HepG2 (cell line): ENCODE results near the gene UGGT1. TPM values are rescaled to one million over a fixed set of nuclear protein-coding genes. Genes with fewer than 3 reads are reported as not detected.
A peak's percentile ranks its signal among the peaks of the same experiment; 100 is the strongest.

Experiments used
- AGO2 ChIP-seq: fragments of 200-400 bp; formaldehyde crosslinking; optimal IDR thresholded peaks from 2 replicates; pipeline ENCODE3; 2017; ENCODE audit warnings: mild to moderate bottlenecking, low read depth, low read length, moderate library complexity
- ELF1 ChIP-seq: sonication (generic); formaldehyde crosslinking; IDR thresholded peaks from 2 replicates; pipeline ENCODE4 v1.4.0; 2020; ENCODE audit warnings: missing genetic modification reagents
- GPBP1L1 ChIP-seq: sonication (generic); formaldehyde crosslinking; IDR thresholded peaks from 2 replicates; pipeline ENCODE4 v1.5.0; 2020; ENCODE audit warnings: mild to moderate bottlenecking, missing genetic modification reagents
- HNRNPL ChIP-seq: fragments of 200-400 bp; formaldehyde crosslinking; IDR thresholded peaks from 2 replicates; pipeline ENCODE4 v1.6.1; 2017; ENCODE audit warnings: mild to moderate bottlenecking, low read depth, low read length
- HOMEZ ChIP-seq: IDR thresholded peaks from 2 replicates; pipeline ENCODE4 v1.6.1; 2016; ENCODE audit warnings: low read depth
- KDM5A ChIP-seq: fragments of 200-600 bp; sonication (generic); IDR thresholded peaks from 2 replicates; pipeline ENCODE4 v1.7.0; 2018; ENCODE audit warnings: antibody characterized with exemption, mild to moderate bottlenecking, low read length, borderline replicate concordance
- KDM5B ChIP-seq: sonication (generic); formaldehyde crosslinking; IDR thresholded peaks from 2 replicates; pipeline ENCODE4 v1.4.0; 2020; ENCODE audit warnings: missing genetic modification reagents, mild to moderate bottlenecking, borderline replicate concordance
- NFRKB ChIP-seq: fragments of 450-650 bp; IDR thresholded peaks from 2 replicates; pipeline ENCODE4 v1.6.1; 2017
- SIX4 ChIP-seq: sonication (generic); formaldehyde crosslinking; IDR thresholded peaks from 2 replicates; pipeline ENCODE4 v1.4.0; 2020; ENCODE audit warnings: missing genetic modification reagents
- SP140L ChIP-seq: sonication (generic); formaldehyde crosslinking; IDR thresholded peaks from 2 replicates; pipeline ENCODE4 v1.4.0; 2020; ENCODE audit warnings: missing genetic modification reagents, borderline replicate concordance
- TBP ChIP-seq: sonication (generic); formaldehyde crosslinking; IDR thresholded peaks from 2 replicates; pipeline ENCODE4 v1.5.0; 2020; ENCODE audit warnings: missing genetic modification reagents
- TP53 ChIP-seq: sonication (generic); formaldehyde crosslinking; conservative IDR thresholded peaks from 2 replicates; pipeline ENCODE4 v1.4.0; 2020; ENCODE audit warnings: missing genetic modification reagents
- ZBTB42 ChIP-seq: sonication (generic); formaldehyde crosslinking; IDR thresholded peaks from 2 replicates; pipeline ENCODE4 v1.5.0; 2020; ENCODE audit warnings: mild to moderate bottlenecking, missing genetic modification reagents
- ZNF12 ChIP-seq: sonication (generic); formaldehyde crosslinking; IDR thresholded peaks from 2 replicates; pipeline ENCODE4 v1.5.0; 2020; ENCODE audit warnings: missing genetic modification reagents
- ZNF253 ChIP-seq: sonication (generic); formaldehyde crosslinking; IDR thresholded peaks from 2 replicates; pipeline ENCODE4 v1.8.0; 2022; ENCODE audit warnings: mild to moderate bottlenecking, missing genetic modification reagents, borderline replicate concordance
- ZNF724P ChIP-seq: sonication (generic); formaldehyde crosslinking; IDR thresholded peaks from 2 replicates; pipeline ENCODE4 v1.8.0; 2022; ENCODE audit warnings: missing genetic modification reagents, borderline replicate concordance
- ZSCAN20 ChIP-seq: sonication (generic); formaldehyde crosslinking; IDR thresholded peaks from 2 replicates; pipeline ENCODE4 v1.4.0; 2020; ENCODE audit warnings: missing genetic modification reagents, mild to moderate bottlenecking, borderline replicate concordance
- polyA plus RNA-seq, 8 experiments: library from polyadenylated mRNA; depleted of rRNA in 3 of 8; stranded (reverse) in 7 of 8; unstranded in 1 of 8; fragments of >200 nt; fragmentation: Illumina TruSeq in 4 of 8; extraction: Trizol in 4 of 8; gene quantifications; 2 replicates each; pipeline versions ENCODE4 v1.2.1 to v1.2.3, GENCODE V29; 2011 to 2016; ENCODE audit warnings: low read depth in 4 of 8, missing spikeins in 1 of 8, mixed read lengths in 1 of 8; ENCODE audit not compliant: insufficient read depth in 1 of 8
- total RNA-seq, 5 experiments: library from RNA; depleted of rRNA; stranded (reverse); fragments of >200 nt; fragmentation: Illumina TruSeq; extraction: Trizol; gene quantifications; 2 replicates each; pipeline ENCODE4 v1.2.3, GENCODE V29; 2016; ENCODE audit warnings: low read depth in 1 of 5
- TF ChIP-seq, protein P1 (sequence below): sonication (generic); formaldehyde crosslinking; conservative IDR thresholded peaks from 2 replicates; pipeline ENCODE4 v1.8.0; 2022; ENCODE audit warnings: missing genetic modification reagents
- TF ChIP-seq, protein P2 (sequence below): IDR thresholded peaks from 2 replicates; pipeline ENCODE4 v1.6.1; 2012; ENCODE audit warnings: low read depth, low read length, improper control_type of control experiment
- TF ChIP-seq, protein P3 (sequence below): sonication (generic); formaldehyde crosslinking; IDR thresholded peaks from 2 replicates; pipeline ENCODE4 v1.8.1; 2022; ENCODE audit warnings: mild to moderate bottlenecking, missing genetic modification reagents

The UGGT1 gene
- total and polyA plus RNA-seq, 2 of the 13 experiments (the other 11 are each of a cell fraction or from before 2014, with no cell fraction given), result 35.8 to 83.2 TPM

DNA sequence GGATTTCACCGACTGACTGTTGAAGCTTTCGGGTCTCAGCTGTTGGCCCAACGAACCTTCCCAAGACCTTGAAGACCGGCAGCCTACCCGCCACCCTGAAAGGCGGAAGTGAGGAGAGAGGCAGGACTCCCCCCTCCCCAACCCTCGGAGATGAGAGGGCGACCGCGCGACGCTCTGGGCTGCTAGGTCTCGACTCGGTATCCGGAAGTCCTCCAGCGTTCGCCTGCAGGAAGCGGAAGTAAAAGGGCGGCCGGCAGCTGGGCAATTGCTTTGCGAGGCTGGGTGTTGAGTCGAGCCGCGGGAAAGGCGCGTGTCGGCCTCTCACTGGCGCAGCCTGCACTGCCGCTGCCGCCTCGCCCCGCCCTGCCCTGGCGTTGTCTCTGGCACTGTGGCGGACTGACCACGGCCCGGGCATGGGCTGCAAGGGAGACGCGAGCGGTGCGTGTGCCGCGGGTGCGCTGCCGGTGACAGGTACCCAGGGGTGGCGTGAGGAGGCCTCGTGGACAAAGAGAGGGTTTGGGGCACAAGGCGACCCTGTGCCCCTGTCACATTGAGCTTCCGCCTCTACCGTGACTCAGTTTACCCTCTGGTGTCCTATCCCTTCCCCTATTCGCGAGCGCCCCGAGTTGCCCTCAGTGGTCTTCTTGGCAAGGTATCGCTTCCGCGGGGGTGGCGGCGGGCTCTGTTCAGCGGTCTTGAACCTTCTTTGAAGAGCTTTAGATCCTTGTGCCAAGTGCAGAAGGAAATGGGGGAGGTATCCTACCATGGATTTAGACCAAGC, at the start of gene UGGT1 (continued):
- peak; percentile 91 for TF ChIP-seq AGO2
- TF ChIP-seq ZNF253 (CRISPR knock-in tag), result peak; percentile 96
- peak; percentile 76; the same call in 1 of the 2 replicates for TF ChIP-seq SIX4 (CRISPR knock-in tag)
- no peak for TF ChIP-seq ZSCAN20 (CRISPR knock-in tag)
- TF ChIP-seq, protein P1, sequence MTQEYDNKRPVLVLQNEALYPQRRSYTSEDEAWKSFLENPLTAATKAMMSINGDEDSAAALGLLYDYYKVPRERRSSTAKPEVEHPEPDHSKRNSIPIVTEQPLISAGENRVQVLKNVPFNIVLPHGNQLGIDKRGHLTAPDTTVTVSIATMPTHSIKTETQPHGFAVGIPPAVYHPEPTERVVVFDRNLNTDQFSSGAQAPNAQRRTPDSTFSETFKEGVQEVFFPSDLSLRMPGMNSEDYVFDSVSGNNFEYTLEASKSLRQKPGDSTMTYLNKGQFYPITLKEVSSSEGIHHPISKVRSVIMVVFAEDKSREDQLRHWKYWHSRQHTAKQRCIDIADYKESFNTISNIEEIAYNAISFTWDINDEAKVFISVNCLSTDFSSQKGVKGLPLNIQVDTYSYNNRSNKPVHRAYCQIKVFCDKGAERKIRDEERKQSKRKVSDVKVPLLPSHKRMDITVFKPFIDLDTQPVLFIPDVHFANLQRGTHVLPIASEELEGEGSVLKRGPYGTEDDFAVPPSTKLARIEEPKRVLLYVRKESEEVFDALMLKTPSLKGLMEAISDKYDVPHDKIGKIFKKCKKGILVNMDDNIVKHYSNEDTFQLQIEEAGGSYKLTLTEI (CRISPR knock-in tag), result no peak; the same call in 1 of the 2 replicates
- no peak for TF ChIP-seq ZBTB42 (CRISPR knock-in tag)
- peak; percentile 78 for TF ChIP-seq HOMEZ (CRISPR knock-in tag)
- TF ChIP-seq, protein P2, sequence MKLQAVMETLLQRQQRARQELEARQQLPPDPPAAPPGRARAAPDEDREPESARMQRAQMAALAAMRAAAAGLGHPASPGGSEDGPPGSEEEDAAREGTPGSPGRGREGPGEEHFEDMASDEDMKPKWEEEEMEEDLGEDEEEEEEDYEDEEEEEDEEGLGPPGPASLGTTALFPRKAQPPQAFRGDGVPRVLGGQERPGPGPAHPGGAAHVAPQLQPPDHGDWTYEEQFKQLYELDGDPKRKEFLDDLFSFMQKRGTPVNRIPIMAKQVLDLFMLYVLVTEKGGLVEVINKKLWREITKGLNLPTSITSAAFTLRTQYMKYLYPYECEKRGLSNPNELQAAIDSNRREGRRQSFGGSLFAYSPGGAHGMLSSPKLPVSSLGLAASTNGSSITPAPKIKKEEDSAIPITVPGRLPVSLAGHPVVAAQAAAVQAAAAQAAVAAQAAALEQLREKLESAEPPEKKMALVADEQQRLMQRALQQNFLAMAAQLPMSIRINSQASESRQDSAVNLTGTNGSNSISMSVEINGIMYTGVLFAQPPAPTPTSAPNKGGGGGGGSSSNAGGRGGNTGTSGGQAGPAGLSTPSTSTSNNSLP, result peak; percentile 42; the same call in 1 of the 2 replicates
- TF ChIP-seq ELF1 (CRISPR knock-in tag), result peak; percentile 100
- TF ChIP-seq HNRNPL, result peak; percentile 70; the same call in 1 of the 2 replicates
- TF ChIP-seq ZNF12 (CRISPR knock-in tag), result 0 out of 2 replicates have a peak, but pooled peaks have one; percentile 81
- TF ChIP-seq, protein P3, sequence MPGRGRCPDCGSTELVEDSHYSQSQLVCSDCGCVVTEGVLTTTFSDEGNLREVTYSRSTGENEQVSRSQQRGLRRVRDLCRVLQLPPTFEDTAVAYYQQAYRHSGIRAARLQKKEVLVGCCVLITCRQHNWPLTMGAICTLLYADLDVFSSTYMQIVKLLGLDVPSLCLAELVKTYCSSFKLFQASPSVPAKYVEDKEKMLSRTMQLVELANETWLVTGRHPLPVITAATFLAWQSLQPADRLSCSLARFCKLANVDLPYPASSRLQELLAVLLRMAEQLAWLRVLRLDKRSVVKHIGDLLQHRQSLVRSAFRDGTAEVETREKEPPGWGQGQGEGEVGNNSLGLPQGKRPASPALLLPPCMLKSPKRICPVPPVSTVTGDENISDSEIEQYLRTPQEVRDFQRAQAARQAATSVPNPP (CRISPR knock-in tag), result peak; percentile 94; the same call in 1 of the 2 replicates
- TF ChIP-seq TBP (CRISPR knock-in tag), result no peak
- TF ChIP-seq KDM5B (CRISPR knock-in tag), result peak; percentile 98
- no peak for TF ChIP-seq GPBP1L1
- peak; percentile 74; the same call in 1 of the 2 replicates for TF ChIP-seq ZNF724P (CRISPR knock-in tag)
- TF ChIP-seq NFRKB, result no peak
- peak; percentile 80 for TF ChIP-seq KDM5A
- peak; percentile 71; the same call in 1 of the 2 replicates for TF ChIP-seq SP140L (CRISPR knock-in tag)
- no peak; the same call in 1 of the 2 replicates for TF ChIP-seq TP53 (CRISPR knock-in tag)
